Stimulated activated CD4-positive, alpha-beta T cell treated with anti-CD3 and anti-CD28 coated beads, Interleukin-1b, Interleukin-23, amount 100 ng/mL, for 24 hours (primary cell): ENCODE results near the gene TXLNG.
"Not testable (repeated sequence)": the region's sequence is repeated elsewhere in the genome, so short reads cannot be mapped to it uniquely, and the experiment has no call there.

Experiments
- DNase-seq, 4 experiments: peaks; one replicate each; pipeline ENCODE4 v3.0.0-alpha.2; 2020; ENCODE audit warnings: low read depth in 4 of 4, low spot score in 1 of 4

TXLNG gene

GRCh38 chrX:16786139-16786790, at the start of gene TXLNG:
TSS of gene TXLNG (plus strand) at chrX:16786466. CDS start at chrX:16786488, 22 bp downstream.
- DNase-seq: peak; percentile 76 to 95 (median 86)

- no peak for DNase-seq
Measured at GRCh38 chrX:16737024-16737423, 49.2 kb upstream of the TXLNG start.

- no peak for DNase-seq
Measured at GRCh38 chrX:16739574-16739973, 46.7 kb upstream of the TXLNG start.

- no peak for DNase-seq
Measured at GRCh38 chrX:16743604-16744325, 42.5 kb upstream of the TXLNG start.

GRCh38 chrX:16745102-16745501, 41.2 kb upstream of the TXLNG start:
- DNase-seq: no peak

GRCh38 chrX:16745659-16746058, 40.6 kb upstream of the TXLNG start:
- no peak for DNase-seq

- no peak for DNase-seq
Measured at GRCh38 chrX:16748425-16748824, 37.8 kb upstream of the TXLNG start.

GRCh38 chrX:16750136-16750535, 36.1 kb upstream of the TXLNG start:
- no peak for DNase-seq

GRCh38 chrX:16754019-16754418, 32.2 kb upstream of the TXLNG start:
- DNase-seq: no peak

GRCh38 chrX:16756724-16757123, 29.5 kb upstream of the TXLNG start:
- no peak for DNase-seq

- not testable (repeated sequence) for DNase-seq
Measured at GRCh38 chrX:16761500-16761899, 24.8 kb upstream of the TXLNG start.

- DNase-seq: no peak
Measured at GRCh38 chrX:16762579-16762978, 23.7 kb upstream of the TXLNG start.

GRCh38 chrX:16765594-16765993, 20.7 kb upstream of the TXLNG start:
- no peak for DNase-seq

GRCh38 chrX:16770970-16771482, 15.2 kb upstream of the TXLNG start:
- DNase-seq: no peak

- DNase-seq: no peak
Measured at GRCh38 chrX:16771483-16772398, 14.5 kb upstream of the TXLNG start.

- DNase-seq: no peak
Measured at GRCh38 chrX:16772460-16772859, 13.8 kb upstream of the TXLNG start.

- DNase-seq: no peak
Measured at GRCh38 chrX:16774746-16775145, 11.5 kb upstream of the TXLNG start.

- no peak for DNase-seq
Measured at GRCh38 chrX:16778545-16778944, 7.7 kb upstream of the TXLNG start.

GRCh38 chrX:16778993-16779392, 7.3 kb upstream of the TXLNG start:
- DNase-seq: no peak

GRCh38 chrX:16779815-16780214, 6.5 kb upstream of the TXLNG start:
- DNase-seq: not testable (repeated sequence)

GRCh38 chrX:16783452-16783851, 2.8 kb upstream of the TXLNG start:
- no peak for DNase-seq
